HepG2 (cell line): ENCODE results near the gene MAFF. TPM values are rescaled to one million over a fixed set of nuclear protein-coding genes. Genes with fewer than 3 reads are reported as not detected.
A peak's percentile ranks its signal among the peaks of the same experiment; 100 is the strongest.

Experiments used
- ATAC-seq: fragments of 200-7000 bp; cut with Tn5 transposase; 3 replicates; pipeline ENCODE4 v1.9.1; 2020; ENCODE audit warnings: mild to moderate bottlenecking, moderate library complexity
- BruUV-seq: library from RNA; stranded (reverse); fragments of 400-500 nt; replicated peaks from 2 replicates; lab custom pipeline; 2021; lab: Mats Ljungman, UMichigan
- CTCF ChIA-PET: fragments of 300-600 bp; formaldehyde crosslinking; extraction: SDS; loops from one replicate; lab custom pipeline; 2021; ENCODE audit warnings: low total read pairs, inconsistent platforms, low intra/inter-chr PET ratio; lab: Yijun Ruan, JAX
- POLR2A ChIA-PET: fragments of 350-600 bp; sonication (Branson Sonifier 250); formaldehyde crosslinking; loops from one replicate; lab custom pipeline; 2020; ENCODE audit warnings: antibody characterized with exemption, inconsistent platforms; lab: Yijun Ruan, JAX
- DNase-seq: peaks from one replicate; pipeline ENCODE4 v3.0.0-alpha.2; 2015; ENCODE audit warnings: low spot score
- FAIRE-seq: peaks from 3 replicates; lab custom pipeline; 2011; peaks lifted over from hg19 to GRCh38; lab: Jason Lieb, UNC
- H2AFZ ChIP-seq: one replicate; pipeline ENCODE4 v1.6.1; 2011; ENCODE audit warnings: low read length, inconsistent platforms
- H3K27ac ChIP-seq: fragments of 300-600 bp; 3 replicates; pipeline ENCODE4 v1.8.0; 2011; ENCODE audit warnings: mixed run types, mild to moderate bottlenecking, mixed read lengths, low read length, inconsistent platforms; ENCODE audit not compliant: insufficient read depth; ENCODE audit errors: extremely low read length
- H3K27me3 ChIP-seq, 2 experiments: fragments of 200-600 bp in 1 of 2; 2 replicates in 1 of 2; 3 replicates in 1 of 2; pipeline versions ENCODE4 v1.6.0 to v1.8.0; 2011; ENCODE audit warnings: low read length in 2 of 2, mild to moderate bottlenecking in 2 of 2, moderate library complexity in 2 of 2, inconsistent platforms in 1 of 2; ENCODE audit not compliant: insufficient read depth in 2 of 2, control insufficient read depth in 1 of 2
- H3K36me3 ChIP-seq, 2 experiments: fragments of 200-600 bp in 1 of 2; replicated peaks in 1 of 2; 2 replicates in 1 of 2; 3 replicates in 1 of 2; pipeline versions ENCODE4 v1.5.1 to v1.8.0; 2011; ENCODE audit warnings: low read length in 2 of 2, inconsistent platforms in 1 of 2; ENCODE audit not compliant: insufficient read depth in 2 of 2, control insufficient read depth in 1 of 2
- H3K4me1 ChIP-seq: 2 replicates; pipeline ENCODE4 v1.5.1; 2012; ENCODE audit warnings: low read length, inconsistent platforms; ENCODE audit not compliant: insufficient read depth
- H3K4me2 ChIP-seq: 2 replicates; pipeline ENCODE4 v1.6.0; 2011; ENCODE audit warnings: low read depth, low read length, inconsistent platforms
- H3K4me3 ChIP-seq, 3 experiments: fragments of 200-600 bp in 1 of 3; sonication (generic), shearing (Covaris generic) in 1 of 3; replicated peaks in 1 of 3; 2 replicates each; pipeline ENCODE4 v1.5.1; 2011 to 2016; ENCODE audit warnings: low read length in 3 of 3, inconsistent platforms in 2 of 3, low read depth in 2 of 3, mild to moderate bottlenecking in 2 of 3, control low read depth in 1 of 3, mixed read lengths in 1 of 3; ENCODE audit not compliant: insufficient read depth in 1 of 3
- H3K79me2 ChIP-seq: one replicate; pipeline ENCODE4 v1.6.1; 2011; ENCODE audit warnings: low read length, inconsistent platforms; ENCODE audit not compliant: insufficient read depth
- H3K9ac ChIP-seq: 2 replicates; pipeline ENCODE4 v1.6.0; 2011; ENCODE audit warnings: mild to moderate bottlenecking, low read depth, low read length, inconsistent platforms; ENCODE audit not compliant: insufficient read depth
- H3K9me3 ChIP-seq: 2 replicates; pipeline ENCODE4 v1.5.1; 2012; ENCODE audit warnings: mild to moderate bottlenecking, low read length
- H4K20me1 ChIP-seq: 2 replicates; pipeline ENCODE4 v1.6.0; 2011; ENCODE audit warnings: inconsistent platforms, mild to moderate bottlenecking, low read length, moderate library complexity; ENCODE audit not compliant: insufficient read depth
- ELF3 ChIP-seq: IDR thresholded peaks from 2 replicates; pipeline ENCODE4 v1.6.1; 2016; ENCODE audit warnings: missing genetic modification reagents, missing compliant biosample characterization
- GTF3A ChIP-seq: sonication (generic); formaldehyde crosslinking; conservative IDR thresholded peaks from 2 replicates; pipeline ENCODE4 v1.4.0; 2020; ENCODE audit warnings: mild to moderate bottlenecking, missing genetic modification reagents
- HOXA5 ChIP-seq: sonication (generic); formaldehyde crosslinking; IDR thresholded peaks from 2 replicates; pipeline ENCODE4 v1.4.0; 2020; ENCODE audit warnings: missing genetic modification reagents
- MAX ChIP-seq: IDR thresholded peaks from 2 replicates; pipeline ENCODE4 v1.6.1; 2012; ENCODE audit warnings: inconsistent platforms
- RAD51 ChIP-seq: fragments of 450-650 bp; IDR thresholded peaks from 2 replicates; pipeline ENCODE4 v1.6.1; 2016; ENCODE audit warnings: borderline replicate concordance
- SAP130 ChIP-seq: IDR thresholded peaks from 2 replicates; pipeline ENCODE4 v1.6.1; 2016; ENCODE audit warnings: low read depth
- UBTF ChIP-seq: sonication (generic); formaldehyde crosslinking; IDR thresholded peaks from 2 replicates; pipeline ENCODE4 v1.4.0; 2020; ENCODE audit warnings: mild to moderate bottlenecking, missing genetic modification reagents
- ZBTB1 ChIP-seq: sonication (generic); formaldehyde crosslinking; IDR thresholded peaks from 2 replicates; pipeline ENCODE4 v1.4.0; 2020; ENCODE audit warnings: missing genetic modification reagents, borderline replicate concordance
- ZHX2 ChIP-seq, 2 experiments: sonication (generic) in 1 of 2; formaldehyde crosslinking in 1 of 2; IDR thresholded peaks; 2 replicates each; pipeline versions ENCODE4 v1.6.1 to v1.9.0; 2014 to 2022; ENCODE audit warnings: antibody characterized with exemption in 1 of 2, borderline replicate concordance in 1 of 2, inconsistent platforms in 1 of 2, low read depth in 1 of 2, missing genetic modification reagents in 1 of 2
- ZNF12 ChIP-seq: sonication (generic); formaldehyde crosslinking; IDR thresholded peaks from 2 replicates; pipeline ENCODE4 v1.5.0; 2020; ENCODE audit warnings: missing genetic modification reagents
- ZNF138 ChIP-seq: sonication (generic); formaldehyde crosslinking; IDR thresholded peaks from 2 replicates; pipeline ENCODE4 v1.5.0; 2020; ENCODE audit warnings: mild to moderate bottlenecking, low read depth, missing genetic modification reagents
- ZNF253 ChIP-seq: sonication (generic); formaldehyde crosslinking; IDR thresholded peaks from 2 replicates; pipeline ENCODE4 v1.8.0; 2022; ENCODE audit warnings: mild to moderate bottlenecking, missing genetic modification reagents, borderline replicate concordance
- WGBS: methylation state at CpG from one replicate; pipeline ENCODE4 v1.1.6; 2017; ENCODE audit warnings: low lambda C conversion rate; 5-methylcytosine and 5-hydroxymethylcytosine counted together
- in situ Hi-C: cut with HindIII; loops from 2 replicates; pipeline ENCODE4 v1.10.0; 2017; ENCODE audit warnings: low pct_unique_long_range_greater_than_20kb; ENCODE audit not compliant: extremely low pct_ligation_motif_present
- intact Hi-C: fragments of 100-400 bp; cut with micrococcal nuclease; formaldehyde crosslinking; loops from one replicate; pipeline ENCODE4 v1.10.0; 2022; ENCODE audit not compliant: unreplicated experiment
- polyA plus RNA-seq, 8 experiments: library from polyadenylated mRNA; depleted of rRNA in 3 of 8; stranded (reverse) in 7 of 8; unstranded in 1 of 8; fragments of >200 nt; fragmentation: Illumina TruSeq in 4 of 8; extraction: Trizol in 4 of 8; gene quantifications; 2 replicates each; pipeline versions ENCODE4 v1.2.1 to v1.2.3, GENCODE V29; 2011 to 2016; ENCODE audit warnings: low read depth in 4 of 8, missing spikeins in 1 of 8, mixed read lengths in 1 of 8; ENCODE audit not compliant: insufficient read depth in 1 of 8
- total RNA-seq, 5 experiments: library from RNA; depleted of rRNA; stranded (reverse); fragments of >200 nt; fragmentation: Illumina TruSeq; extraction: Trizol; gene quantifications; 2 replicates each; pipeline ENCODE4 v1.2.3, GENCODE V29; 2016; ENCODE audit warnings: low read depth in 1 of 5

Gene MAFF
- total and polyA plus RNA-seq, 2 of the 13 experiments (the other 11 are each of a cell fraction or from before 2014, with no cell fraction given) = 5.4 to 14.3 TPM

GRCh38 chr22:38243007-38243765 is 41.4 kb downstream of the MAFF start (continued):
- TF ChIP-seq SAP130 (CRISPR knock-in tag) = 0 out of 2 replicates have a peak, but pooled peaks have one; percentile 12
- TF ChIP-seq, all 625 proteins: peak for 15

GRCh38 chr22:38244106-38244505 is 42.3 kb downstream of the MAFF start:
- DNase-seq = no peak
- no peak for ATAC-seq
- no TSS peak for BruUV-seq
- CTCF ChIA-PET = no interaction called here
- no peaks in the 10 kb centered on the region for H3K27me3 ChIP-seq
- H3K9ac ChIP-seq = no peak overlapping the region
- peaks cover 2% of the 10 kb centered on the region for H3K79me2 ChIP-seq
- H3K27ac ChIP-seq = no peak overlapping the region
- H3K9me3 ChIP-seq = no peaks in the 10 kb centered on the region
- peaks cover 15% of the 10 kb centered on the region for H3K4me1 ChIP-seq
- WGBS = 88% methylated on average over 3 of the region's 4 CpGs
- POLR2A ChIA-PET = no interaction called here
- in situ Hi-C loops (no loop called here), intact Hi-C loops (no loop called here)
- no peak overlapping the region for H3K4me2 ChIP-seq
- H4K20me1 ChIP-seq = 0 out of 2 replicates have a peak, but pooled peaks cover 4% of the 10 kb centered on the region
- peaks cover 11 to 31% of the 10 kb centered on the region in 2 experiments; a peak in 4 of 5 replicates for H3K36me3 ChIP-seq
- H2AFZ ChIP-seq = no peak overlapping the region
- no peak overlapping the region for H3K4me3 ChIP-seq
- no peak for FAIRE-seq
- no peak for TF ChIP-seq ZHX2 (IDR thresholded peaks at IDR 0.05; ENCODE audit: low read depth)
- TF ChIP-seq ZHX2 (CRISPR knock-in tag; IDR thresholded peaks at IDR 0.05; ENCODE audit: borderline replicate concordance) = no peak
- TF ChIP-seq ZNF12 (CRISPR knock-in tag) = no peak
- TF ChIP-seq ELF3 (CRISPR knock-in tag) = no peak
- no peak for TF ChIP-seq ZBTB1 (CRISPR knock-in tag)
- TF ChIP-seq ZNF253 (CRISPR knock-in tag) = no peak
- no peak for TF ChIP-seq HOXA5 (CRISPR knock-in tag)
- TF ChIP-seq MAX = no peak
- no peak for TF ChIP-seq RAD51
- TF ChIP-seq ZNF138 (CRISPR knock-in tag) = no peak
- no peak for TF ChIP-seq GTF3A (CRISPR knock-in tag)
- no peak for TF ChIP-seq UBTF (CRISPR knock-in tag)
